ENCODE results near the gene AGBL1. TPM values are rescaled to one million over a fixed set of nuclear protein-coding genes. Genes with fewer than 3 reads are reported as not detected.

AGBL1 gene
- total and polyA plus RNA-seq, 2 experiments from 2014 or later = not detected

- Histone ChIP-seq H3K36me3 (ENCODE audit: low read depth) (no peaks in the 10 kb centered on the region), H3F3A (ENCODE audit: insufficient read depth) (no peaks in the 10 kb centered on the region), H2AFZ (no peak overlapping the region), H3K79me2 (ENCODE audit: insufficient read depth) (no peaks in the 10 kb centered on the region), H3K27ac (no peak overlapping the region), H3K4me1 (ENCODE audit: insufficient read depth) (no peaks in the 10 kb centered on the region), H3K27me3 (replicated peaks; ENCODE audit: insufficient read depth) (no peaks in the 10 kb centered on the region), H3K4me2 (ENCODE audit: unreplicated experiment) (no peak overlapping the region), H3K4me3 (no peak overlapping the region), H3K9me3 (ENCODE audit: low read depth) (no peaks in the 10 kb centered on the region), H3K9me2 (ENCODE audit: insufficient read depth) (no peaks in the 10 kb centered on the region), H3K9ac (no peak overlapping the region), H4K20me1 (ENCODE audit: insufficient read depth) (no peaks in the 10 kb centered on the region)
- no peak for DNase-seq
- WGBS, 2 experiments (ENCODE audit: low coverage in 1 of 2, low lambda C conversion rate in 2 of 2, missing lambda C conversion rate in 2 of 2) = 19 to 27% methylated on average over 7 of the region's 7 CpGs
- TF ChIP-seq EZH2phosphoT487 (IDR thresholded peaks at IDR 0.05; ENCODE audit: insufficient read depth, low read depth) = no peak
- TF ChIP-seq EZH2 (IDR thresholded peaks at IDR 0.05; ENCODE audit: insufficient read depth, poor library complexity, severe bottlenecking) = no peak
- in situ Hi-C loops (cut with MboI) = no loop called here
Measured at GRCh38 chr15:86834115-86834863, 754.6 kb downstream of the AGBL1 start.

DNA sequence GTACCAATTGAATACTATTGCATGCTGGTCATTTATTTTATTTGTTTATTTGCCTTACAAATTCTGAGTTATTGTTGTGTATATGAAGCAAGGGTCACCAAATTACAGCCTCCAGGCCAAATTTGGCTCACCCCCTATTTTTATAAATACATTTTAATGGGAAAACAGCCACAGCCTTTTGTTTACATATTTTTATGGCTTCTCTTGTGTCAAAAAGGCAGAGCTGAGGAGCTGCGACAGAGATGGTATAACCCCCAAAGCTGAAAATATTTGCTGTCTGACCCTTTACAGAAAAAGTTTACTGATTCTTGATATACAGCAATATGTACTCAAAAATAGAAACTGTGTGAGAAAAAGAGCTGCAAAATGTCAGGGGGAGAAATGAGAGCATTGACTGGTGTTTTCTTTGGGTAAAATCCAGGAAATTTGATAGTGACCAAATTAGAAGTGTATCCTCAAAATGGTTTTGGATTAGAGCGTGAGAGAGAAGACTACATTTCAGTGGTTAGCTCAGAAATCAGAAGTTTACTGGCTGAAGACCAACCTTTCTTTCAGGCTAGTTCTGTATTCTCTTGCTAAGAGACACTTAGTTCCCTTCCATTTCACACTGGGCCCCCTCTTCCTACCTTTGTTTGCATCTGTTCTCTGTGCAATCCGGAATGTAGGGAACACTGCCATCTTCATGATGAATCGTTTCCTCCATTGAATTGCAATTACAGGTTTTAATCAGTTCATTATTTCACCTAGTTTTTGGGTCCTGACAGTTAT lies 757.8 kb downstream of the AGBL1 start:
- Histone ChIP-seq H4K20me1 (ENCODE audit: insufficient read depth) (no peaks in the 10 kb centered on the region), H3K9ac (no peak overlapping the region), H3K9me3 (ENCODE audit: low read depth) (no peaks in the 10 kb centered on the region), H3K4me1 (ENCODE audit: insufficient read depth) (no peaks in the 10 kb centered on the region), H3K4me2 (ENCODE audit: unreplicated experiment) (no peak overlapping the region), H2AFZ (no peak overlapping the region), H3F3A (ENCODE audit: insufficient read depth) (no peaks in the 10 kb centered on the region), H3K27ac (no peak overlapping the region), H3K79me2 (ENCODE audit: insufficient read depth) (no peaks in the 10 kb centered on the region), H3K4me3 (no peak overlapping the region), H3K9me2 (ENCODE audit: insufficient read depth) (no peaks in the 10 kb centered on the region), H3K36me3 (ENCODE audit: low read depth) (no peaks in the 10 kb centered on the region), H3K27me3 (replicated peaks; ENCODE audit: insufficient read depth) (no peaks in the 10 kb centered on the region)
- no peak for TF ChIP-seq EZH2 (IDR thresholded peaks at IDR 0.05; ENCODE audit: insufficient read depth, poor library complexity, severe bottlenecking)
- no peak for TF ChIP-seq EZH2phosphoT487 (IDR thresholded peaks at IDR 0.05; ENCODE audit: insufficient read depth, low read depth)
- 11 to 13% methylated on average over 4 of the region's 4 CpGs for WGBS, 2 experiments (ENCODE audit: low coverage in 1 of 2, low lambda C conversion rate in 2 of 2, missing lambda C conversion rate in 2 of 2)
- in situ Hi-C loops (cut with MboI) = no loop called here
- no peak for DNase-seq

GRCh38 chr15:86839502-86839901 lies 759.8 kb downstream of the AGBL1 start:
- no peaks in the 10 kb centered on the region for H3K79me2 ChIP-seq (ENCODE audit: insufficient read depth)
- WGBS, 2 experiments (ENCODE audit: low coverage in 1 of 2, low lambda C conversion rate in 2 of 2, missing lambda C conversion rate in 2 of 2) = 12 to 15% methylated on average over 3 of the region's 3 CpGs
- H3K27ac ChIP-seq = no peak overlapping the region
- H3K36me3 ChIP-seq (ENCODE audit: low read depth) = no peaks in the 10 kb centered on the region
- H3K9me3 ChIP-seq (ENCODE audit: low read depth) = no peaks in the 10 kb centered on the region
- TF ChIP-seq EZH2 (IDR thresholded peaks at IDR 0.05; ENCODE audit: insufficient read depth, poor library complexity, severe bottlenecking) (no peak), EZH2phosphoT487 (IDR thresholded peaks at IDR 0.05; ENCODE audit: insufficient read depth, low read depth) (no peak)
- no peaks in the 10 kb centered on the region for H3K9me2 ChIP-seq (ENCODE audit: insufficient read depth)
- in situ Hi-C loops (cut with MboI) = no loop called here
- no peak overlapping the region for H3K4me2 ChIP-seq (ENCODE audit: unreplicated experiment)
- no peaks in the 10 kb centered on the region for H3K4me1 ChIP-seq (ENCODE audit: insufficient read depth)
- H4K20me1 ChIP-seq (ENCODE audit: insufficient read depth) = no peaks in the 10 kb centered on the region
- H2AFZ ChIP-seq = no peak overlapping the region
- no peak for DNase-seq
- H3K27me3 ChIP-seq (replicated peaks; ENCODE audit: insufficient read depth) = no peaks in the 10 kb centered on the region
- no peaks in the 10 kb centered on the region for H3F3A ChIP-seq (ENCODE audit: insufficient read depth)
- H3K9ac ChIP-seq = no peak overlapping the region
- H3K4me3 ChIP-seq = no peak overlapping the region

GRCh38 chr15:86840996-86841395 lies 761.3 kb downstream of the AGBL1 start:
- in situ Hi-C loops (cut with MboI) = no loop called here
- Histone ChIP-seq H3K4me3 (no peak overlapping the region), H3K27me3 (replicated peaks; ENCODE audit: insufficient read depth) (no peaks in the 10 kb centered on the region), H3K9ac (no peak overlapping the region), H3F3A (ENCODE audit: insufficient read depth) (no peaks in the 10 kb centered on the region), H3K27ac (no peak overlapping the region), H3K4me1 (ENCODE audit: insufficient read depth) (no peaks in the 10 kb centered on the region), H4K20me1 (ENCODE audit: insufficient read depth) (no peaks in the 10 kb centered on the region), H3K9me2 (ENCODE audit: insufficient read depth) (no peaks in the 10 kb centered on the region), H3K4me2 (ENCODE audit: unreplicated experiment) (no peak overlapping the region), H2AFZ (no peak overlapping the region), H3K79me2 (ENCODE audit: insufficient read depth) (no peaks in the 10 kb centered on the region), H3K36me3 (ENCODE audit: low read depth) (no peaks in the 10 kb centered on the region), H3K9me3 (ENCODE audit: low read depth) (peaks cover 4% of the 10 kb centered on the region)
- no peak for TF ChIP-seq EZH2phosphoT487 (IDR thresholded peaks at IDR 0.05; ENCODE audit: insufficient read depth, low read depth)
- TF ChIP-seq EZH2 (IDR thresholded peaks at IDR 0.05; ENCODE audit: insufficient read depth, poor library complexity, severe bottlenecking) = no peak
- WGBS, 2 experiments (ENCODE audit: low coverage in 1 of 2, low lambda C conversion rate in 2 of 2, missing lambda C conversion rate in 2 of 2) = 15 to 21% methylated on average over 2 of the region's 2 CpGs
- DNase-seq = no peak

All from GM23248 (cell line).